Smooth muscle cell (in vitro differentiated cells): ENCODE measurements around the gene EDNRA. TPM values are rescaled to one million over a fixed set of nuclear protein-coding genes. Genes with fewer than 3 reads are reported as not detected.

Experiments used
- DNase-seq: peaks from one replicate; lab custom pipeline; 2025; ENCODE audit not compliant: unreplicated experiment; lab: John Stamatoyannopoulos, UW
- H2AFZ ChIP-seq: fragments of 200-600 bp; sonication (generic); 2 replicates; pipeline ENCODE4 v1.6.0; 2016; ENCODE audit warnings: antibody characterized with exemption, low read depth, mild to moderate bottlenecking
- H3F3A ChIP-seq: fragments of 200-600 bp; sonication (generic); 2 replicates; pipeline ENCODE4 v1.6.0; 2017; ENCODE audit warnings: antibody characterized with exemption, low read depth
- H3K27ac ChIP-seq: fragments of 200-600 bp; sonication (generic); 2 replicates; pipeline ENCODE4 v1.5.1; 2016; ENCODE audit warnings: low read depth, mild to moderate bottlenecking
- H3K27me3 ChIP-seq: fragments of 200-600 bp; sonication (generic); 2 replicates; pipeline ENCODE4 v1.6.1; 2016; ENCODE audit warnings: low read depth, mild to moderate bottlenecking
- H3K36me3 ChIP-seq: fragments of 200-600 bp; sonication (generic); 2 replicates; pipeline ENCODE4 v1.5.1; 2016; ENCODE audit warnings: low read depth
- H3K4me1 ChIP-seq: fragments of 200-600 bp; sonication (generic); 2 replicates; pipeline ENCODE4 v1.5.1; 2016; ENCODE audit warnings: low read depth
- H3K4me2 ChIP-seq: fragments of 200-600 bp; sonication (generic); 2 replicates; pipeline ENCODE4 v1.6.0; 2016; ENCODE audit warnings: mild to moderate bottlenecking
- H3K4me3 ChIP-seq: fragments of 200-600 bp; sonication (generic); 2 replicates; pipeline ENCODE4 v1.5.1; 2016; ENCODE audit warnings: mild to moderate bottlenecking
- H3K79me2 ChIP-seq: fragments of 200-600 bp; sonication (generic); 2 replicates; pipeline ENCODE4 v1.6.0; 2016; ENCODE audit warnings: low read depth, mild to moderate bottlenecking
- H3K9ac ChIP-seq: fragments of 200-600 bp; sonication (generic); 2 replicates; pipeline ENCODE4 v1.6.0; 2016; ENCODE audit warnings: low read depth
- H3K9me3 ChIP-seq: fragments of 200-600 bp; sonication (generic); replicated peaks from 2 replicates; pipeline ENCODE4 v1.5.1; 2016; ENCODE audit warnings: low read depth
- H4K20me1 ChIP-seq: fragments of 200-600 bp; sonication (generic); 2 replicates; pipeline ENCODE4 v1.6.0; 2016; ENCODE audit warnings: low read depth
- CTCF ChIP-seq: fragments of 200-600 bp; sonication (generic); IDR thresholded peaks from 2 replicates; pipeline ENCODE4 v1.5.1; 2017; ENCODE audit warnings: borderline replicate concordance, mild to moderate bottlenecking, antibody characterized with exemption; ENCODE audit not compliant: insufficient read depth, poor library complexity, severe bottlenecking
- WGBS: methylation state at CpG from one replicate; pipeline ENCODE4 v1.1.7; 2016; ENCODE audit warnings: low lambda C conversion rate; 5-methylcytosine and 5-hydroxymethylcytosine counted together
- polyA plus RNA-seq: library from polyadenylated mRNA; unstranded; fragments of >200 nt; fragmentation: Nextera tagmentation; extraction: Ambion mirVana; gene quantifications from 2 replicates; pipeline ENCODE4 v1.2.1, GENCODE V29; 2016
- total RNA-seq: library from RNA; depleted of rRNA; stranded (reverse); fragments of >200 nt; gene quantifications from 2 replicates; pipeline ENCODE4 v1.2.3, GENCODE V29; 2014

The EDNRA gene
- total and polyA plus RNA-seq, 2 experiments from 2014 or later, result 4.8 to 8.6 TPM

GRCh38 chr4:147532896-147533295, 52.0 kb downstream of the EDNRA start:
- Histone ChIP-seq H3K4me1 (no peaks in the 10 kb centered on the region), H3K27ac (no peak overlapping the region), H3K36me3 (no peaks in the 10 kb centered on the region), H2AFZ (no peak overlapping the region), H3K4me2 (no peak overlapping the region), H3K27me3 (no peaks in the 10 kb centered on the region), H3F3A (no peaks in the 10 kb centered on the region), H4K20me1 (no peaks in the 10 kb centered on the region), H3K9ac (no peak overlapping the region), H3K79me2 (no peaks in the 10 kb centered on the region), H3K9me3 (no peaks in the 10 kb centered on the region), H3K4me3 (no peak overlapping the region)
- DNase-seq, result no peak
- no peak for TF ChIP-seq CTCF
- WGBS, result 80% methylated on average over 2 of the region's 2 CpGs

- Histone ChIP-seq H3F3A (no peaks in the 10 kb centered on the region), H3K36me3 (no peaks in the 10 kb centered on the region), H3K4me2 (no peak overlapping the region), H3K79me2 (no peaks in the 10 kb centered on the region), H3K4me3 (no peak overlapping the region), H3K9ac (no peak overlapping the region), H3K9me3 (no peaks in the 10 kb centered on the region), H3K27ac (no peak overlapping the region), H3K27me3 (no peaks in the 10 kb centered on the region), H3K4me1 (no peaks in the 10 kb centered on the region), H2AFZ (no peak overlapping the region), H4K20me1 (no peaks in the 10 kb centered on the region)
- DNase-seq, result no peak
- WGBS, result 85% methylated on average over 1 of the region's 1 CpG
- TF ChIP-seq CTCF, result no peak
These were observed 52.4 kb downstream of the EDNRA start for GRCh38 chr4:147533331-147533730.

- Histone ChIP-seq H3K4me3 (no peak overlapping the region), H3K4me1 (no peaks in the 10 kb centered on the region), H2AFZ (no peak overlapping the region), H3K9ac (no peak overlapping the region), H3K79me2 (no peaks in the 10 kb centered on the region), H3K27ac (no peak overlapping the region), H3K27me3 (no peaks in the 10 kb centered on the region), H4K20me1 (no peaks in the 10 kb centered on the region), H3F3A (no peaks in the 10 kb centered on the region), H3K9me3 (no peaks in the 10 kb centered on the region), H3K36me3 (no peaks in the 10 kb centered on the region), H3K4me2 (no peak overlapping the region)
- no peak for TF ChIP-seq CTCF
- 68% methylated on average over 6 of the region's 6 CpGs for WGBS
- DNase-seq, result no peak
These were observed 54.2 kb downstream of the EDNRA start for GRCh38 chr4:147535124-147535523.

GRCh38 chr4:147538711-147539110, 57.8 kb downstream of the EDNRA start:
- H3F3A ChIP-seq, result no peaks in the 10 kb centered on the region
- H3K9ac ChIP-seq, result no peak overlapping the region
- no peak for TF ChIP-seq CTCF
- H3K4me1 ChIP-seq, result no peaks in the 10 kb centered on the region
- H4K20me1 ChIP-seq, result no peaks in the 10 kb centered on the region
- WGBS, result 89% methylated on average over 3 of the region's 3 CpGs
- DNase-seq, result no peak
- H3K4me3 ChIP-seq, result no peak overlapping the region
- no peaks in the 10 kb centered on the region for H3K27me3 ChIP-seq
- H3K4me2 ChIP-seq, result no peak overlapping the region
- no peak overlapping the region for H2AFZ ChIP-seq
- H3K9me3 ChIP-seq, result no peaks in the 10 kb centered on the region
- H3K36me3 ChIP-seq, result no peaks in the 10 kb centered on the region
- H3K27ac ChIP-seq, result no peak overlapping the region
- H3K79me2 ChIP-seq, result no peaks in the 10 kb centered on the region
